ENCODE results near the gene ADAP1. TPM values are rescaled to one million over a fixed set of nuclear protein-coding genes. Genes with fewer than 3 reads are reported as not detected.

The ADAP1 gene
- total RNA-seq, 1 experiment from 2014 or later = 34.0 TPM

DNA sequence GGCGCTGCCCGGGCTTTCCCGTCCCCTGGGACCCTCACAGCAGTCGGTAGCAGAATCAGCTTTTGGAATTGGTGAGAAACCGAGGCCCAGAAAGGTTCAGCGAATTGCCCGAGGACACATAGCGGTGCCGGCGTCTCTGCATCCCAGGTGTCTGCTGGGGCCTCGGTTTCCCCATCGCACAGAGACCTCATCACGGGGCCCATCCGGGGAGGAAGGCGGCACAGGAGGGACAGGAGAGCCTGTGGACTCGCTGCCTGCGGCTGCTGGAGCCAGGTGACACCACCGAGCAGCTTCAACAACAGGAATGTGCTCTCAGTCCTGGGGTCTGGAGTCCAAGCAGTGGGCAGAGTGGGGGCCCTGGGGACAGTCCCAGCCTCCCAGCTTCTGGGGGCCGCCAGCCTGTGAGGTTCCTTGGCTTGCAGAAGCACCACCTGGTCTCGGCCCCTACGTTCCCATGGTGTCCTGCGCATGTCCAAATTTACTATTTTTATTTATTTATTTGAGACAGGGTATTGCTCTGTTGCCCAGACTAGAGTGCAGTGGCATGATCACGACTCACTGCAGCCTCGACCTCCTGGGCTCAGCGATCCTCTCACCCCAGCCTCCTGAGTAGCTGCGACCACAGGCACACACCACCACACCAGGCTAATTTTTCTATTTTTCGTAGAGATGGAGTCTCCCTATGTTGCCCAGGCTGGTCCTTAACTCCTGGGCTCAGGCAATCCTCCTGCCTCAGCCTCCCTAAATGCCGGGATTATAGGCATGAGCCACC is 21.4 kb upstream of the ADAP1 start:
- no peak overlapping the region for H2AFZ ChIP-seq (ENCODE audit: low read depth, low read length, poor library complexity, severe bottlenecking)
- peaks cover 43% of the 10 kb centered on the region for H3K79me2 ChIP-seq (ENCODE audit: insufficient read depth, low read length)
- ChIA-PET POLR2A (interaction anchor here (0.6 to 1.5 kb wide), 2 partner anchors 30 to 487 kb away, joined by 4 read pairs; no protein-coding TSS in a partner anchor), CTCF (interaction anchor here (1.3 to 2.4 kb wide), 2 partner anchors 17 to 200 kb away, joined by 5 to 12 read pairs; no protein-coding TSS in a partner anchor), RAD21 (ENCODE audit: low non-redundant PET in 1 of 2, low total read pairs in 2 of 2, uncharacterized antibody in 2 of 2, unreplicated experiment in 2 of 2) (interaction anchor here (0.6 to 0.8 kb wide), 2 partner anchors 30 to 74 kb away, joined by 3 to 5 read pairs; no protein-coding TSS in a partner anchor)
- no peak for ATAC-seq
- peaks cover 0 to 5% of the 10 kb centered on the region in 2 experiments; a peak in 2 of 4 replicates for H3K4me1 ChIP-seq (ENCODE audit: control insufficient read depth in 1 of 2, insufficient read depth in 2 of 2, low read length in 2 of 2)
- no peaks in the 10 kb centered on the region for H3K9me2 ChIP-seq (ENCODE audit: insufficient read depth)
- intact Hi-C loops (cut with micrococcal nuclease) = no loop called here
- peak overlapping the region; percentile 96; the same call in 1 of the 2 replicates for H3K9ac ChIP-seq (ENCODE audit: low read length)
- no peak for DNase-seq (ENCODE audit: low read depth, low spot score)
- peak overlapping the region; percentile 97 for H3K4me3 ChIP-seq (replicated peaks in 1 of 2; ENCODE audit: low read depth in 1 of 2, low read length in 2 of 2)
- BruUV-seq (replicated peaks) = no TSS peak
- peak overlapping the region; percentile 98 for H3K4me2 ChIP-seq (ENCODE audit: low read length)
- H3K27me3 ChIP-seq (ENCODE audit: insufficient read depth, low read length) = no peaks in the 10 kb centered on the region
- no peaks in the 10 kb centered on the region; a peak in 1 of 4 replicates for H3K9me3 ChIP-seq (ENCODE audit: control insufficient read depth in 1 of 2, insufficient read depth in 1 of 2, low read depth in 1 of 2, low read length in 2 of 2)
- H3K36me3 ChIP-seq (ENCODE audit: control insufficient read depth in 1 of 2, insufficient read depth in 2 of 2, low read length in 2 of 2) = peaks cover 16 to 19% of the 10 kb centered on the region in 2 experiments; a peak in 3 of 4 replicates
- peaks cover 10% of the 10 kb centered on the region; the same call in 1 of the 2 replicates for H4K20me1 ChIP-seq (ENCODE audit: insufficient read depth)
- H3K27ac ChIP-seq (ENCODE audit: low read depth, low read length) = no peak overlapping the region; the same call in 1 of the 2 replicates
- TF ChIP-seq EGR1 (IDR thresholded peaks at IDR 0.05; ENCODE audit: low read depth) (no peak), TCF7L2 (IDR thresholded peaks at IDR 0.05; ENCODE audit: borderline replicate concordance, extremely low read depth, insufficient read depth, insufficient read length) (no peak), YY1 (IDR thresholded peaks at IDR 0.05; ENCODE audit: extremely low read depth, insufficient replicate concordance, low read depth, low read length) (no peak), CBX3 (IDR thresholded peaks at IDR 0.05; ENCODE audit: low read depth) (no peak), ZFX (IDR thresholded peaks at IDR 0.05) (no peak), FOSL1 (IDR thresholded peaks at IDR 0.05; ENCODE audit: low read depth) (no peak), ELF1 (IDR thresholded peaks at IDR 0.05; ENCODE audit: borderline replicate concordance, low read depth) (no peak), RAD21 (IDR thresholded peaks at IDR 0.05; ENCODE audit: low read depth) (no peak), CEBPB (IDR thresholded peaks at IDR 0.05; ENCODE audit: low read depth) (no peak), CTCF (IDR thresholded peaks at IDR 0.05 in 2 of 3, conservative IDR thresholded peaks at IDR 0.05 in 1 of 3; ENCODE audit: borderline replicate concordance in 1 of 3, insufficient read depth in 1 of 3, low read depth in 2 of 3, low read length in 2 of 3) (no peak), EZH2phosphoT487 (IDR thresholded peaks at IDR 0.05; ENCODE audit: borderline replicate concordance) (no peak), POLR2AphosphoS5 (IDR thresholded peaks at IDR 0.05; ENCODE audit: low read depth, low read length) (no peak), SRF (IDR thresholded peaks at IDR 0.05; ENCODE audit: low read depth) (no peak)
- TF ChIP-seq, protein P1, sequence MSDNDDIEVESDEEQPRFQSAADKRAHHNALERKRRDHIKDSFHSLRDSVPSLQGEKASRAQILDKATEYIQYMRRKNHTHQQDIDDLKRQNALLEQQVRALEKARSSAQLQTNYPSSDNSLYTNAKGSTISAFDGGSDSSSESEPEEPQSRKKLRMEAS (IDR thresholded peaks at IDR 0.05) = no peak
- TF ChIP-seq, protein P2, sequence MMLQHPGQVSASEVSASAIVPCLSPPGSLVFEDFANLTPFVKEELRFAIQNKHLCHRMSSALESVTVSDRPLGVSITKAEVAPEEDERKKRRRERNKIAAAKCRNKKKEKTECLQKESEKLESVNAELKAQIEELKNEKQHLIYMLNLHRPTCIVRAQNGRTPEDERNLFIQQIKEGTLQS (IDR thresholded peaks at IDR 0.05) = no peak
